GM19239 (cell line): ENCODE measurements around the gene CCDC51.
A peak's percentile ranks its signal among the peaks of the same experiment; 100 is the strongest.
"Not testable (repeated sequence)": the region's sequence is repeated elsewhere in the genome, so short reads cannot be mapped to it uniquely, and the experiment has no call there.

Experiments used
- DNase-seq: peaks from one replicate; pipeline ENCODE4 v3.0.0; 2011; ENCODE audit warnings: low spot score; ENCODE audit not compliant: insufficient read length
- FAIRE-seq: peaks from 2 replicates; lab custom pipeline; 2011; peaks lifted over from hg19 to GRCh38; lab: Jason Lieb, UNC

The CCDC51 gene

GRCh38 chr3:48466386-48467109, 26.6 kb upstream of the CCDC51 start:
- FAIRE-seq: peak; percentile 67

DNA sequence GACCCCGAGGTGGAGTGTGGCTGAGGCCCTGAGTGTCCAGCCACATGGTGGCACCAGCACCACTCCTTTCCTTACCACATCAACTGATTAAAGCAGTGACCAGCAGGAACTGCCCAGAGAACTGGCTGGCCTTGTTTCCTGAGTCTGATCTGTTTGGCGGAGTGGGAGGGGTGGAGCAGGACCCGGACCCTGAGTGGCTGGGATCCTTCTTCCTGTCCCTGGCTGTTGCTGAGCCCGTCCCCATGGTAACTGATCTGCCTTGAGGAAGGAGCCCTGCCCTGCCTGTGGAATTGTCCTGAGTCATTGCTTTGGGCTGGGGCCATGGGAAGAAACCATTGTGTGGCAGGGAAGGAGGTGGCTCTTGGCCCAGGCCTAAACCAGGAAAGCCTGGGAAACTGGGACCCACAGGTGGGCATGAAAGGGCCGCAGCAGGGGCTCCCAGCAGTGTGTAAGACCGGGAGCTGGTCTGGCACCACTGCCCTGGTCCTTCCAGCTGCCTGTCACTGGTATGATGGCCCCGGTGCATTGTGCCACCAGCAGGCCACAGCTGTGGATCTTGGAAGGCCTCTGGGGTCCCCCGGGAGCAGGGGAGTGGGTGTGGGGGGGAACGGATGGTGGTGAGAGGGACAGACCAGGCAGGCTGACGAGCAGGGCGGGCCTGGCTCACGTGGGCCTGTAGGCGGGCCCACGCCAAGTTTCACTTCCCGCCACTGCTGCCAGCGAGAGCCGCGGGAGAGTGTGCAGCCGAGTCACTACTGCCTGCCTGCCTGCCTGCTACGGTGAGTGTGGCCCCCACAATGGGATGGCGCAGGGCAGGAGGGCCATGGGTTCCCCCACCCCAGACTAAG, 25.8 kb upstream of the CCDC51 start:
- FAIRE-seq (peak; percentile 100), DNase-seq (peak; percentile 86)

More at GRCh38 chr3:48466386-48467109, 26.6 kb upstream of the CCDC51 start:
- DNase-seq: no peak

GRCh38 chr3:48465237-48465530, 25.3 kb upstream of the CCDC51 start:
- FAIRE-seq: peak; percentile 18
- DNase-seq: no peak

DNA sequence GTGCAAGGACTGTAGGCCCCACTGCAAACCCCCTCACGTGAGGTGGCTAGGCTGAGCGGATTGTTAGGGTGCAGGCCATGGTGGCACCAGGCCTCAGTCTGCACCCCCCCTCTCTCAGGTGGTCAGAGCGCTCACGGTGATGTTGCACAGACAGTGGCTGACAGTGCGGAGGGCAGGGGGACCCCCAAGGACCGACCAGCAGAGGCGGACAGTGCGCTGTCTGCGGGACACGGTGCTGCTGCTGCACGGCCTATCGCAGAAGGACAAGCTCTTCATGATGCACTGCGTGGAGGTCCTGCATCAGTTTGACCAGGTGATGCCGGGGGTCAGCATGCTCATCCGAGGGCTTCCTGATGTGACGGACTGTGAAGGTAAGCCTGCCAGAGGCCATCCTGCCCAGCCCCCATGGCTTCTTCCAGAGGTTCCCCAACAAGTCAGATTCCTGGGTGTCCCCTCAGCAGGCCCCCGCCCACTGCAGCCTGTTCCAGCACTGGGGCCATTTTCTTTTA, 24.8 kb upstream of the CCDC51 start:
- FAIRE-seq (no peak), DNase-seq (no peak)

GRCh38 chr3:48463703-48464102, 23.8 kb upstream of the CCDC51 start:
- FAIRE-seq (no peak), DNase-seq (no peak)

DNA sequence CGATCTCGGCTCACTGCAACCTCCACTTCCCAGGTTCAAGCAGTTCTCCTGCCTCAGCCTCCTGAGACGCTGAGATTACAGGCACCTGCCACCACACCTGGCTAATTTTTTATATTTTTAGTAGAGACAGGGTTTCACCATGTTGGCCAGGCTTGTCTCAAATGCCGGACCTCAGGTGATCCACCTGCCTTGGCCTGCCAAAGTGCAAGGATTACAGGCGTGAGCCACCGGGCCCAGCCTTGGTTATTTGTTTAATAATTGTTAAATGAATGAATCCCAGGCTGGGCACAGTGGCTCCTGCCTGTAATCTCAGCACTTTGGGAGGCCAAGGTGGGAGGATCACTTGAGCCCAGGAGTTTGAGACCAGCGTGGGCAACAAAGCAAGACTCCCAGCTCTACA, 21.8 kb upstream of the CCDC51 start:
- DNase-seq, FAIRE-seq: not testable (repeated sequence)

- no peak for DNase-seq
- no peak for FAIRE-seq
Observed at GRCh38 chr3:48460517-48460902, 20.6 kb upstream of the CCDC51 start.

DNA sequence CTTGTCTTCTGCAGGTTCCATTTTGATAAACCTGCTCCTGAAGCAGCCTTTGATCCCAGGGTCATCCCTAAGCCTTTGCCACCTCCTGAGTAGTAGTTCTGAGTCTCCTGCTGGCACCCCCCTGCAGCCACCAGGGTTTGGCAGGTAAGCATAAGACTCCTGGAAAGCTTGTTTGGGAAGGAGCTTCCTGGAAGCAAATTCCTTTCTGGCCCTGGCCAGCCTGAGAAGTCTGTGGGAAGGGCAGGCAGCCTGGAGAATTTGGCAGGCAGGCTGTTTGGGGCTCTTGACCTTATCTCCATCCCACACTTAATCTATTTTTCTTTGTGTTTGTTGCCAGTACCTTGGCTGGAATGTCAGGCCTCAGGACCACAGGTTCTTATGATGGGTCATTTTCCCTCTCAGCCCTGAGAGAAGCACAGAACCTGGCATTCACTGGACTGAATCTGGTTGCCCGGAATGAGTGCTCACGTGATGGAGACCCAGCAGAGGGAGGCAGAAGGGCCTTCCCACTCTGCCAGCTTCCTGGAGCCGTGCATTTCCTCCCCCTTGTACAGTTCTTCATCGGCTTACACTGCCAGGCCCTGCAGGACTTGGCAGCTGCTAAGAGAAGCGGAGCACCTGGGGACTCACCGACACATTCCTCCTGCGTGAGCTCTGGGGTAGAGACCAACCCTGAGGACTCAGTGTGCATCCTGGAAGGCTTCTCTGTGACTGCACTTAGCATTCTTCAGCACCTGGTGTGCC, 20.0 kb upstream of the CCDC51 start:
- no peak for DNase-seq

DNA sequence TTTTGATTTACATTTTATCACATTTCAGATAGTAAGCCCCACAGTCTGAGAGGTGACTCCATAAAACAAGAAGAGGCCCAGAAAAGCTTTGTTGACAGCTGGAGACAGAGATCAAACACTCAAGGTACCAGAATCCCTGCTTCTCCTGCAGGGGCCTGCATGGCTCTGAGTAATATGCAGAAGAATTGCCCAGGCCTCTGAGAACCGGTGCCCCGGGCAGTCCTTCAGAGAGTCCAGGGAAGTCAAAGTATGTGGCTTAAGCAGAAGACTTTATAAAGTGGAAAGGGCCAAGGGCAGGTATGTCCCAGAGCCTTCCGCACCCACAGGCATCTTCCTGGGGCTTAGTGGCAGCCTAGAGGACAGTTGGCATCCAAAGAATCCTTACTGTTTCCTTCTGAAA, 19.4 kb upstream of the CCDC51 start:
- FAIRE-seq (no peak), DNase-seq (no peak)

More for the DNA sequence above, 20.0 kb upstream of the CCDC51 start:
- FAIRE-seq: no peak

DNA sequence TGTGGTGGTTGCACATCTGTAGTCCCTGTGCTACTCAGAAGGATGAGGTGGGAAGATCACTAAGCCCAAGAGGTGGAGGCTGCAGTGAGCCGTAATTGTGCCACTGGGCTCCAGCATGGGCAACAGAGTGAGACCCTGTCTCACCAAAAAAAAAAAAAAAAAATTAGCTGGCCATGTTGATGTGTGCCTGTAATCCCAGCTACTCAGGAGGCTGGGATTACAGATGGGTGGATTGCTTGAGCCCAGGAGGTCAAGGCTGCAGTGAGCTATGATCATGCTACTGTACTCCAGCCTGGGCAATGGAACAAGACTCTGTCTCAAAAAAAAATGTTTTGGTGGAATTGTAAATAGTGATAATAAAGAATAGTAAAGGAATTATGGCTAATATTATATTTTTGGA, 16.5 kb upstream of the CCDC51 start:
- FAIRE-seq (no peak), DNase-seq (no peak)

DNA sequence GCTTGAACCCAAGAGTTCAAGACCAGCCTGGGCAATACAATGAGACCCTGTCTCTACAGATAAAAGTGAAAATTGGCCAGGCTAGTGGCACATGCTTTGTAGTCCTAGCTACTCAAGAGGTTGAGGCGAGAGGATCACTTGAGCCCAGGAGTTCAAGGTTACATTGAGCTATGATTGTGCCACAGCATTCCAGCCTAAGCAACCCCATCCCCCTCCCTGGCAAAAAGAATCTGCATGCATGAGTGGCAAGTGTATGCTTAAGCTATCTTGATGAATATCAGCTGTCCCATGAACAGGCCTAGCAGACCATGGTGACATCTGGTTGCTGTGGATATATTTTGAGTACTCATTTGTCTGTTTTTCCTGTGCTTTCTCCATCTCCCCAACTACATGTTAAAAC, 11.4 kb upstream of the CCDC51 start:
- FAIRE-seq (no peak), DNase-seq (no peak)

GRCh38 chr3:48446425-48447193, 6.7 kb upstream of the CCDC51 start, which contains the start of gene ATRIP:
TSS of gene ATRIP (plus strand) at chr3:48446737. CDS start at chr3:48446846, 109 bp downstream.
- DNase-seq: peak; percentile 85

GRCh38 chr3:48446043-48446424, 6.1 kb upstream of the CCDC51 start:
- DNase-seq (no peak), FAIRE-seq (no peak)

More at GRCh38 chr3:48446425-48447193, 6.7 kb upstream of the CCDC51 start, which contains the start of gene ATRIP:
- FAIRE-seq: peak; percentile 55

DNA sequence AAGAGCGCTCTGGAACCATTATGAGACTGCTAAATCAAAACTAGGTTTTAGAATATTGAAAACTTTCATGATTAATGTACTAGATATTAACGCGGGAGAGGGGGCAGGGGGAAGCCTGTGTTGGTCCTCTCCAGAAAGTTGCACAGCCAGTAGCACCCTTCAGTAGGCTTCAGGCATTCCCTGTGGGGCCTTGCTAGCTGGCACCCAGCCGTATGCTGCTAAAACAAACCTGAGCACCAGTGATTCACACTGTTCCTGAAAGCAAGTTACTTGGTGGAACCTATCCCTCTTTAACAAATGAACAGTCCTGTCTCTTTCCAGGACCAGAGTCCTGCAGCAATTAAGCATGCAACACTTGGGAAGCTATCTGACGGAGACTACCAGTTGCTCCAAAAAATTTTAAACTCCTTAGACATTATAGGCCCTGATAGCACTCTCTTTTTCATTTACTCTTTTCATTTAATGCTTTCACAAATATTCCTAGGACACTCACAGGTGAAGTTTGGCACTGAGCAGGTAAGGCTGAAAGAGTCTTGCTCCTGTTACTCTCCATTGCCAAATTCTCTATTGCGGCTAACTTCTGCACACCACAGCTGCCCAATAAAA, 5.5 kb upstream of the CCDC51 start:
- DNase-seq (no peak), FAIRE-seq (no peak)

DNA sequence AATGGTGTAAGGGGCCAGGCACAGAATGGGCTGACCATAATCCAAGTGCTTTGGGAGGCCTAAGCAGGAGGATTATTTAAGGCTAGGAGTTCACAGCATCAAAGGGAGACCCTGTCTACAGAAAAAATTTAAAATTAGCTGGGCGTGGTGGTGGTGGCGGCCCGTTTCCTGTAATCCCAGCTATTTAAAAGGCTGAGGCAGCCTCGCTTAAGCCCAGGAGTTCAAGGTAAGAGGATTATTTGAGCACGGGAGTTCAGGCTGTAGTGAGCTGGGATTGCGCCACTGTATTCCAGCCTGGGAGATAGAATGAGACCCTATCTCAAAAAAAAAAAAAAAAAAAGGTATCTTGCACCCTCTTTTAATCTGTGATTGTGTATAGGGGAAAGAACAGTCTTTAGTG, 2.0 kb upstream of the CCDC51 start:
- DNase-seq (no peak), FAIRE-seq (no peak)

- FAIRE-seq (peak; percentile 89), DNase-seq (no peak)
Observed at GRCh38 chr3:48440590-48440958, 655 bp upstream of the CCDC51 start.

GRCh38 chr3:48437812-48438211, 2.1 kb downstream of the CCDC51 start:
- no peak for FAIRE-seq

GRCh38 chr3:48436855-48437254, 3.1 kb downstream of the CCDC51 start:
- FAIRE-seq (no peak), DNase-seq (no peak)

More at GRCh38 chr3:48437812-48438211, 2.1 kb downstream of the CCDC51 start:
- DNase-seq: no peak

GRCh38 chr3:48436477-48436787, 3.5 kb downstream of the CCDC51 start:
- FAIRE-seq: no peak

More at GRCh38 chr3:48436477-48436787, 3.5 kb downstream of the CCDC51 start:
- no peak for DNase-seq
